ENCODE measurements around the gene RCSD1.
"Not testable (repeated sequence)": the region's sequence is repeated elsewhere in the genome, so short reads cannot be mapped to it uniquely, and the experiment has no call there.

RCSD1 gene

GRCh38 chr1:167601442-167602383, 28.3 kb upstream of the RCSD1 start:
- DNase-seq (ENCODE audit: low read depth, low spot score) = no peak
- POLR2A ChIA-PET = no interaction called here
- CTCF ChIA-PET = interaction anchor here (0.6 to 7.6 kb wide), 6 partner anchors 58 to 97 kb away, joined by 3 to 250 read pairs (median 5); no protein-coding TSS in a partner anchor
- TF ChIP-seq CTCF (IDR thresholded peaks at IDR 0.05; ENCODE audit: insufficient read depth, low read length, missing control alignments) = no peak
- H3K4me3 ChIP-seq (ENCODE audit: low read depth, low read length) = no peak overlapping the region

- no peak for TF ChIP-seq CTCF (IDR thresholded peaks at IDR 0.05; ENCODE audit: insufficient read depth, low read length, missing control alignments)
- no peak overlapping the region for H3K4me3 ChIP-seq (ENCODE audit: low read depth, low read length)
- CTCF ChIA-PET = interaction anchor here (1.5 to 7.6 kb wide), 2 partner anchors 87 to 112 kb away, joined by 3 to 250 read pairs; no protein-coding TSS in a partner anchor
- DNase-seq (ENCODE audit: low read depth, low spot score) = no peak
- POLR2A ChIA-PET = no interaction called here
These were observed 27.2 kb upstream of the RCSD1 start for GRCh38 chr1:167602840-167603239.

- H3K4me3 ChIP-seq (ENCODE audit: low read depth, low read length) = no peak overlapping the region
- CTCF ChIA-PET = interaction anchor here (7.6 kb wide), 1 partner anchor 85 kb away, joined by 250 read pairs; no protein-coding TSS in a partner anchor
- POLR2A ChIA-PET = no interaction called here
- TF ChIP-seq CTCF (IDR thresholded peaks at IDR 0.05; ENCODE audit: insufficient read depth, low read length, missing control alignments) = no peak
- DNase-seq (ENCODE audit: low read depth, low spot score) = no peak
These were observed 24.5 kb upstream of the RCSD1 start for GRCh38 chr1:167605576-167605975.

GRCh38 chr1:167611983-167612382, 18.0 kb upstream of the RCSD1 start:
- POLR2A ChIA-PET = no interaction called here
- DNase-seq (ENCODE audit: low read depth, low spot score) = no peak
- no peak overlapping the region for H3K4me3 ChIP-seq (ENCODE audit: low read depth, low read length)
- no peak for TF ChIP-seq CTCF (IDR thresholded peaks at IDR 0.05; ENCODE audit: insufficient read depth, low read length, missing control alignments)
- CTCF ChIA-PET = no interaction called here

- H3K4me3 ChIP-seq (ENCODE audit: low read depth, low read length) = no peak overlapping the region
- POLR2A ChIA-PET = no interaction called here
- no peak for TF ChIP-seq CTCF (IDR thresholded peaks at IDR 0.05; ENCODE audit: insufficient read depth, low read length, missing control alignments)
- CTCF ChIA-PET = no interaction called here
- DNase-seq (ENCODE audit: low read depth, low spot score) = no peak
These were observed 17.2 kb upstream of the RCSD1 start for GRCh38 chr1:167612587-167613385.

- CTCF ChIA-PET; POLR2A ChIA-PET; DNase-seq (ENCODE audit: low read depth, low spot score); H3K4me3 ChIP-seq (ENCODE audit: low read depth, low read length): not testable (repeated sequence)
These were observed 16.0 kb upstream of the RCSD1 start for GRCh38 chr1:167613984-167614383.

All from AG04449 (cell line).